Central memory CD8-positive, alpha-beta T cell (primary cell): ENCODE measurements around the gene TTC23.
"Not testable (repeated sequence)": the region's sequence is repeated elsewhere in the genome, so short reads cannot be mapped to it uniquely, and the experiment has no call there.

Experiments
- ATAC-seq: fragments of 150-1000 bp; cut with Tn5 transposase; replicated peaks from 2 replicates; pipeline ENCODE4 v1.10.0; 2022; ENCODE audit warnings: mild to moderate bottlenecking, moderate FRiP score, moderate number of reproducible peaks; ENCODE audit not compliant: poor library complexity, severe bottlenecking; ENCODE audit errors: extremely low read depth
- DNase-seq, 2 donors: peaks; one replicate each; pipeline ENCODE4 v3.0.0; 2021; ENCODE audit warnings: low spot score in 2 of 2
- H3K27ac Mint-ChIP-seq: one replicate; pipeline ENCODE4 v1.8.0; 2022; ENCODE audit warnings: low read depth, mild to moderate bottlenecking, moderate library complexity, mixed read lengths
- H3K27me3 Mint-ChIP-seq: one replicate; pipeline ENCODE4 v1.8.0; 2022; ENCODE audit warnings: mixed read lengths
- H3K36me3 Mint-ChIP-seq: one replicate; pipeline ENCODE4 v1.8.0; 2022; ENCODE audit warnings: mild to moderate bottlenecking, moderate library complexity, mixed read lengths; ENCODE audit not compliant: insufficient read depth
- H3K4me1 Mint-ChIP-seq: one replicate; pipeline ENCODE4 v1.8.0; 2022; ENCODE audit warnings: mixed read lengths
- H3K4me3 Mint-ChIP-seq: one replicate; pipeline ENCODE4 v1.8.0; 2022; ENCODE audit warnings: mild to moderate bottlenecking, moderate library complexity, mixed read lengths
- H3K9me3 Mint-ChIP-seq: one replicate; pipeline ENCODE4 v1.8.0; 2022; ENCODE audit warnings: mixed read lengths

The TTC23 gene

GRCh38 chr15:99241752-99242151 is 7.6 kb downstream of the TTC23 start:
- ATAC-seq, result no peak
- H3K4me3 Mint-ChIP-seq, result no peak overlapping the region
- H3K9me3 Mint-ChIP-seq, result no peaks in the 10 kb centered on the region
- no peak overlapping the region for H3K27ac Mint-ChIP-seq
- peaks cover 32% of the 10 kb centered on the region for H3K27me3 Mint-ChIP-seq
- H3K36me3 Mint-ChIP-seq, result peaks cover 2% of the 10 kb centered on the region
- no peaks in the 10 kb centered on the region for H3K4me1 Mint-ChIP-seq
- DNase-seq, result no peak

GRCh38 chr15:99239545-99240198 is 9.7 kb downstream of the TTC23 start:
- H3K9me3 Mint-ChIP-seq, result no peaks in the 10 kb centered on the region
- DNase-seq, result no peak
- H3K4me1 Mint-ChIP-seq, result no peaks in the 10 kb centered on the region
- no peak overlapping the region for H3K4me3 Mint-ChIP-seq
- H3K27ac Mint-ChIP-seq, result no peak overlapping the region
- no peak for ATAC-seq
- peaks cover 48% of the 10 kb centered on the region for H3K27me3 Mint-ChIP-seq
- H3K36me3 Mint-ChIP-seq, result peaks cover 2% of the 10 kb centered on the region

DNA sequence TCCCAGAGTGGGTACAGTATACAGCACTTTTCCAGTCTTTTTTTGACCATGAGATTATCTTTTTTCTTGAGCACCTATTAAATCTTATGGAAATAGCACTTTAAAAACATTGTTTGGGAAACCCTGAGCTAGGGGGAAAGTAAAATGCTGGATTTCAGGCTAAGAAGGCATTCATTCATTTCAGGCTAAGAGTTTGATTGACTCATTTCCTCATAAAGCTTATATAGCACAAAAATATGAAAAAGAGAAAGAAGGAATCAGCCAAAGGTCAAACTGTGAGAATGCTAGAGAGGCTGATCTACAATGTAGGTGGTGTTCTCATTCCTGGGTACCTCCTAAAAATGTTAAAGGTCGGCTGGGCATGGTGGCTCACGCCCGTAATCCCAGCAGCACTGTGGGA is 10.5 kb downstream of the TTC23 start:
- H3K36me3 Mint-ChIP-seq, result peaks cover 2% of the 10 kb centered on the region
- H3K9me3 Mint-ChIP-seq, result no peaks in the 10 kb centered on the region
- H3K27me3 Mint-ChIP-seq, result peaks cover 48% of the 10 kb centered on the region
- no peak for ATAC-seq
- H3K4me1 Mint-ChIP-seq, result no peaks in the 10 kb centered on the region
- no peak overlapping the region for H3K27ac Mint-ChIP-seq
- no peak overlapping the region for H3K4me3 Mint-ChIP-seq
- DNase-seq, result no peak

DNA sequence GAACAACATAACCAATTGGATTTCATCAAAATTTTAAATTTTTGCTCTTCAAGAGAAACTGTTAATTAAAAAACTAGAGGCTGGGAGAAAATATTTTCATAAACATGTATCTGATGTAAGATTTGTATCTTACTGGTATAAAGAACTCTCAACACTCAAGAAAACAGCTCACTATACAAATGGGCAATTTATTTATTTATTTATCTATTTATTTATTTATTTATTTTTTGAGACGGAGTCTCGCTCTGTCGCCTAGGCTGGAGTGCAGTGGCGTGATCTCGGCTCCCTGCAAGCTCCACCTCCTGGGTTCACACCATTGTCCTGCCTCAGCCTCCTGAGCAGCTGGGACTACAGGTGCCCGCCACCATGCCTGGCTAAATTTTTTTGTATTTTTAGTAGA is 15.2 kb downstream of the TTC23 start:
- not testable (repeated sequence) for H3K4me1 Mint-ChIP-seq, DNase-seq, H3K4me3 Mint-ChIP-seq, ATAC-seq, H3K27ac Mint-ChIP-seq, H3K9me3 Mint-ChIP-seq, H3K36me3 Mint-ChIP-seq
- peaks cover 60% of the 10 kb centered on the region for H3K27me3 Mint-ChIP-seq

DNA sequence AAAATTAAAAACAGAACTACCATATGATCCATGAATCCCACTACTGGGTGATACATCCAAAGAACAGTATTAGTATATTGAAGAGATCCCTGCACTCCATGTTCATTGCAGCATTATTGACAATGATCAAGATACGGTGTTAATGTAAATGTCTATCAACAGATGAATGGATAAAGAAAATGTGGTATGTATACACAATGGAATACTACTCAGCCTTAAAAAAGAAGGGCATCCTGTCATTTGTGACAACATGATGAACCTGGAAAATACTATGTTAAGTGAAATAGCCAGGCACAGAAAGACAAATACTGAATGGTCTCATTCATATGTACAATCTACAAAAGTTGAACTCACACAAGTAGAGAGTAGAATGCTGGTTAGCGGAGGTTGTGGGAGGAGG is 16.6 kb downstream of the TTC23 start:
- peaks cover 51% of the 10 kb centered on the region for H3K27me3 Mint-ChIP-seq
- no peak overlapping the region for H3K27ac Mint-ChIP-seq
- H3K36me3 Mint-ChIP-seq, result peaks cover 2% of the 10 kb centered on the region
- H3K4me1 Mint-ChIP-seq, result no peaks in the 10 kb centered on the region
- DNase-seq, result no peak
- H3K9me3 Mint-ChIP-seq, result no peaks in the 10 kb centered on the region
- no peak overlapping the region for H3K4me3 Mint-ChIP-seq
- ATAC-seq, result no peak

- Mint-ChIP-seq H3K4me3 (no peak overlapping the region), H3K4me1 (no peaks in the 10 kb centered on the region), H3K27me3 (peaks cover 37% of the 10 kb centered on the region), H3K36me3 (peaks cover 2% of the 10 kb centered on the region), H3K9me3 (no peaks in the 10 kb centered on the region), H3K27ac (no peak overlapping the region)
- ATAC-seq (no peak), DNase-seq (no peak)
Measured at GRCh38 chr15:99230867-99231266, 18.5 kb downstream of the TTC23 start.

DNA sequence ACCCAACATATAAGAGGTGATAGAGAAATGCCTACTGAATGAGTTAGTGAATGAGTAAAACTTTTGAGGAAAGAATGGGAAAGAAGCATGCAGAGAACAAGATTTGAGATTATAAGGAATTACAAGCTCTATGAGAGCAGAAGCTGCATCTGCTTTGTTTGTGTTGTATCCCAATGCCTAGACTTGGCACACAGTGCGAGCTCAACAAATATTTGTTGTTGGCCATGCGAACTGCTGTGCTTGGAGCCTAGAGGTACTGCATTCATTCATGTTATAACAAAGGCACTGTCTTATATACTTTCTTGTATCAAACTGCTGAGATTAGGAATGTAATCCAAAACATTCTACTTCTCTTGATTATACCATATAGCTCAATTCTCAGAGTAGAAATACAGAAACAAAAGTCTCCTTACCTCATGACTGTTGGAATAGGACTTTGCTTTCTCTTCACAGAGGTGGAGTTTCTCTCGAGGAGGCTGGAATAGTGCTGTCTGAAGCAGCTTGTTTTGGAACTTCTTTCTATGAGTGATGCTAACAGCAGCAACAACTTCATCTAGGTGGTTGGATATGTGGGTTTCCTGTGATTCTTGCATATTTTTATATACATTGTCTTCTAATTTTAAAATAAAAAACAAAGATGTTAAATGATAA is 21.1 kb downstream of the TTC23 start:
- ATAC-seq, result no peak
- Mint-ChIP-seq H3K4me1 (no peaks in the 10 kb centered on the region), H3K9me3 (no peaks in the 10 kb centered on the region), H3K27me3 (peaks cover 27% of the 10 kb centered on the region), H3K36me3 (no peaks in the 10 kb centered on the region), H3K4me3 (no peak overlapping the region), H3K27ac (no peak overlapping the region)
- DNase-seq, result no peak

GRCh38 chr15:99226802-99227201 is 22.6 kb downstream of the TTC23 start:
- Mint-ChIP-seq H3K4me1 (no peaks in the 10 kb centered on the region), H3K36me3 (no peaks in the 10 kb centered on the region), H3K27me3 (peaks cover 18% of the 10 kb centered on the region), H3K27ac (no peak overlapping the region), H3K9me3 (no peaks in the 10 kb centered on the region), H3K4me3 (no peak overlapping the region)
- DNase-seq, result no peak
- ATAC-seq, result no peak

GRCh38 chr15:99224372-99225214 is 24.8 kb downstream of the TTC23 start:
- no peak overlapping the region for H3K4me3 Mint-ChIP-seq
- H3K9me3 Mint-ChIP-seq, result no peaks in the 10 kb centered on the region
- no peak overlapping the region for H3K27ac Mint-ChIP-seq
- no peaks in the 10 kb centered on the region for H3K4me1 Mint-ChIP-seq
- ATAC-seq (no peak), DNase-seq (no peak)
- peaks cover 13% of the 10 kb centered on the region for H3K27me3 Mint-ChIP-seq
- no peaks in the 10 kb centered on the region for H3K36me3 Mint-ChIP-seq

DNA sequence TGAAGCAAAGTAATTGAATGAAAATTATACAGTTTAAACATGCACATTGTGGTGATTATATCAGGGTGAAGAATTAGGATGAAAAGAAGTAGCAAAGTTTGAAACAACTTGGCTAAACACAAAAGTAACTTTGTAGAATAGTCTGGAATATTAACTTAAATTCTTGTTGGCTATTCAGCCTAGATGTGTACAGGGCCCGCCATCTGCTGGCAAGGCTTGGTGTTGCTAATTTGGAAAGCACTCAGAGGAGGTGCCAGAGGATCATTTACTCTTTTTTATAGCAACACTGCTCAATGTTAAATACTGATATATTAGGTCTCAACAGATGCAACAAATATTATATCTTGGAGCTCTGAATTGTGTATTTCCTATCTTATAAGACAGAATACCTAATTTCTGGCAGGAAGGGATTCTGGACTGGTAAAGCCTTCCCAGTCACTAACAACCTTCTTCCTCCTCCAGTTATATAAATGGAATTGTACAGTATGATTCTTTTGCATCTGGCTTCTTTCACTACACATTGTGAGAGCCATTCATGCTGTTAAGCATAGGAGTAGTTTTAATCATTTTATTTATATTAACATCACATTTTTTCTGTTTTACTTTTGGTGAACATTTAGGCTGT is 36.1 kb downstream of the TTC23 start:
- H3K36me3 Mint-ChIP-seq, result no peaks in the 10 kb centered on the region
- no peak overlapping the region for H3K27ac Mint-ChIP-seq
- H3K4me1 Mint-ChIP-seq, result no peaks in the 10 kb centered on the region
- ATAC-seq (no peak), DNase-seq (peak; percentile 14 to 38)
- no peaks in the 10 kb centered on the region for H3K9me3 Mint-ChIP-seq
- peaks cover 36% of the 10 kb centered on the region for H3K27me3 Mint-ChIP-seq
- H3K4me3 Mint-ChIP-seq, result no peak overlapping the region

GRCh38 chr15:99212406-99212805 is 37.0 kb downstream of the TTC23 start:
- DNase-seq (no peak), ATAC-seq (no peak)
- Mint-ChIP-seq H3K4me1 (no peaks in the 10 kb centered on the region), H3K36me3 (no peaks in the 10 kb centered on the region), H3K9me3 (no peaks in the 10 kb centered on the region), H3K27me3 (peaks cover 36% of the 10 kb centered on the region), H3K4me3 (no peak overlapping the region), H3K27ac (no peak overlapping the region)

DNA sequence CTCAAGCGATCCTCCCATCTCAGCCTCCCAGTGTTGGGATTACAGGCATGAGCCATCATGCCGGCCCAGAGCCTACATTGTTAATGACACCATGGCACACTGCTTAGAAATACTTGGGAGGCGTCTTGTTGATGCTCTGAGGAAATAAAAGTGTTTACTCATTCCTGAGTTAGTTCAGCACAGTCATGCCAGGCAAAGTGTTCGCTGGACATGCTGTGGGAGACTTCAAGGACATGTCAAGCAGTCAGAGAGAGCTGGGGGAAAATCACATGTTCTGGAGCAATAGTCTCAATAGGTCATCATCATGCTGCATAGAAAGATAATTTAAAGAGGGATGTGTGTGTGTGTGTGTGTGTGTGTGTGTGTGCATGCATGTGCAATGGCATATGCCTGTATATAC is 37.5 kb downstream of the TTC23 start:
- Mint-ChIP-seq H3K36me3 (no peaks in the 10 kb centered on the region), H3K27ac (no peak overlapping the region), H3K4me3 (no peak overlapping the region), H3K27me3 (peaks cover 35% of the 10 kb centered on the region), H3K4me1 (no peaks in the 10 kb centered on the region), H3K9me3 (no peaks in the 10 kb centered on the region)
- no peak for DNase-seq
- ATAC-seq, result no peak
